Umbilical cord (tissue), 2 donors: ENCODE measurements around the gene CTBP2. TPM values are rescaled to one million over a fixed set of nuclear protein-coding genes. Genes with fewer than 3 reads are reported as not detected.

Experiments used
- DNase-seq: peaks from one replicate; pipeline ENCODE4 v3.0.0-alpha.2; 2015; ENCODE audit warnings: low spot score
- total RNA-seq: library from RNA; depleted of rRNA; stranded (reverse); fragments of >200 nt; gene quantifications from one replicate; pipeline ENCODE4 v1.2.3, GENCODE V29; 2014; ENCODE audit warnings: low replicate concordance; ENCODE audit not compliant: insufficient read depth

The CTBP2 gene
- total RNA-seq, 1 donor from 2014 or later, result 27.7 TPM

- DNase-seq, result no peak
These were observed 135.7 kb downstream of the CTBP2 start for GRCh38 chr10:125024497-125025234.

DNA sequence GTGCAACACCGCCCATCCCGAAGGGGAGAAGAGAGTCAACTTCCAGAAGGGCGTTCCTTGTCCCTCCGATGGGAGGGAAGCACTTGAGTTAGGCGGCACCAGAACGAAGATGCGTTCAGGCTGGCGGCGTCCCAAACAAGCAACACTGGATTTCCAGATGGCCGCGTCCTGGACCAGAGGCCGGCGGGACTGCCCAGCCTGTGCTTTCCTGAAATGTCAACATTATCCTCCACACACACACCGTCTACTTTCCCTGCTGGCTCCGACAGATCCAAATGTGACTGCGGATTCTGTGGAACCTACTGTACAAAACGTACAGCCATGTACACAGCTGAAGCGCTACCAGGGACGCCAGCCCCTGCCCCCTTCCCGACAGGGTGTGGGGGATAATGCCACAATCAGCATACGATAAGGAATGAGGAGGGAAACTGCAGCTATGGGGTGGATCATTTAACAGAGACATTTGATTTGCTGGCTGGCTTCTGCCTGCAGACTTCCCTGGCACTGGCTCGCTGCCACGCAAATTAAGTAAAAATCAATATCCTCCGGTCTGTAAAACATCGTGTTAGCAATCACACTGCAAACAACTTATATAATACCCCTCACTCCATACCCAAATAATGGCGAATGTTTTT lies 136.4 kb downstream of the CTBP2 start:
- DNase-seq, result no peak

- DNase-seq, result no peak
These were observed 137.1 kb downstream of the CTBP2 start for GRCh38 chr10:125023255-125023654.

DNA sequence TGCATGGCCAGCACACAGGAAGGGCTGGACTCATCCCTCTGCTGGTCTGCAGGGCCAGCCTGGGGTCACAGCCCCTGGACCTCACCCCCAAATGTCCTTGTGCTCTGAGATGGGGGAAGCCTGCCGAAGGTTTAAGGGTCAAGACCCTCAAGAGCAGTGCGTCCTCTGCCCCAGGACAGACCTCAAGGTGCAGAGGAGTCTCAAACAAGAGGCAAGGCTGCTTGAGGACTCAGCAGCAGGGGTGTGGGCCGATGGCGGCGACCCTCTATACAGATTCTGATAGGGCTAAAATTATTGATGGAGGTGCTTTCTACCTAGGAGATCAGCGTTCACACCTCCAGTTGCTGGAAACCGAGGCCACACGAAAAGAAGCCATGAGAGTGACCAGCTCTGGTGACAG lies 137.7 kb downstream of the CTBP2 start:
- DNase-seq, result no peak

DNA sequence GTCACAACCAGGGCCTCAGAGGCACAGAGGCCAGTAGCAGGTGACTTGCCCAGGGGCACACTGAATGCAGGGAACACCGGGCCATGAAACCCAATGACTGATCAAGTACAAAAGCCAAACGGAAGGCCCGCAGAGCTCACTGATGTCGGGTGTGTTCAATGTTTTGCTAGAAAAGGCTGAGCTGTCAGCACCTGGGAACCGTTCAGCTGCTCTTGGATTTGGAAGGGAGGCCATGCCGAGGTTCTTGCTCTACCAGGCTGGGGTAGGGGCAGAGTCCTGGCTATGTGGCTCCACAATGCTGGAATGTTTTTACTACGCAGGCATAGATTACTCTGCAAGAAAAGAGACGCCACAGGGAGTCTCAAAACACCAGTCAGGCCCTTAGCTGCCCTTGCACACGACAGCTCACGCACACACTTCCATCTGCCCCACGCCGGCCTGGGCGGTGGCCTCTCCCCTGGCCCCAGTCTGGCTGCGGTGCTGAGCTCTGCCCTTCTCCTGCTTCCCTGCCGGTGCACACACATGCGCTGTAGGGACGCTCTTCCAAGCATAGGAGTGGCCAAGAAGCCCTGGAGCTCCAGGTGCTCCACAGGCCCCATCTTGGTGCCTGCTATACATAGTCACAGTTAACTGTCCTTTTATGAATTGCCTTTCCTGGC lies 138.5 kb downstream of the CTBP2 start:
- DNase-seq, result no peak

- DNase-seq, result no peak
These were observed 139.5 kb downstream of the CTBP2 start for GRCh38 chr10:125020871-125021270.

- DNase-seq, result no peak
These were observed 140.0 kb downstream of the CTBP2 start for GRCh38 chr10:125020386-125020785.

- no peak for DNase-seq
These were observed 141.7 kb downstream of the CTBP2 start for GRCh38 chr10:125018576-125019143.

- no peak for DNase-seq
These were observed 142.6 kb downstream of the CTBP2 start for GRCh38 chr10:125017547-125018298.

DNA sequence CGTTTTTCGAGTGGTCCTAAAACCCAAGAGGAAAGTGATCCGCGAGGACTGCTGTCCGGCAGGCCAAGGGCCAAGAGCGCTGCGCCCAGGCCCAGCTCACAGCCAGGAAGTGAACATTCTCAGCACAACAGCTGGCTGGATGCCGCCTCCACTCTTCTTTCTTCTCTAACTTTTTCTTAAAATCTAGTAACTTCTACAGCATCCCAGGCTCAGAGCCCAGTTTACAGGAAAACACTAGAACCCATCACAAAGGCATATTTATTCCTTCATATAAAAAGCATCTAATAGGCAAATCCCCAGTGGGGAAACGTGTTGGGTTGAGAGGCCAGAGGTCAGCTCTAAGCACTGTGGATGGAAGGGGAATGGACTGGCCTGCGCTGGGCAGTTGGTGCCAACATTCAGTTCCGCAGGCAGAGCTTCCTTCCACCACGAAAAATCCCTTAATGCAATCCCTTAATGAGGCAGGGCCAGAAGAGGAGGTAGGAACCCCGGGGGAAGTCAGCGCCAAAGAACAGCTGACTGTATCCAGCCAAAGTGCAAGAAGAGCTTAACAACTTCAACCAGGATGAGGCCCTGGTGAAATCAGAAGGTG lies 143.7 kb downstream of the CTBP2 start:
- no peak for DNase-seq

GRCh38 chr10:125016123-125016522 lies 144.2 kb downstream of the CTBP2 start:
- no peak for DNase-seq

DNA sequence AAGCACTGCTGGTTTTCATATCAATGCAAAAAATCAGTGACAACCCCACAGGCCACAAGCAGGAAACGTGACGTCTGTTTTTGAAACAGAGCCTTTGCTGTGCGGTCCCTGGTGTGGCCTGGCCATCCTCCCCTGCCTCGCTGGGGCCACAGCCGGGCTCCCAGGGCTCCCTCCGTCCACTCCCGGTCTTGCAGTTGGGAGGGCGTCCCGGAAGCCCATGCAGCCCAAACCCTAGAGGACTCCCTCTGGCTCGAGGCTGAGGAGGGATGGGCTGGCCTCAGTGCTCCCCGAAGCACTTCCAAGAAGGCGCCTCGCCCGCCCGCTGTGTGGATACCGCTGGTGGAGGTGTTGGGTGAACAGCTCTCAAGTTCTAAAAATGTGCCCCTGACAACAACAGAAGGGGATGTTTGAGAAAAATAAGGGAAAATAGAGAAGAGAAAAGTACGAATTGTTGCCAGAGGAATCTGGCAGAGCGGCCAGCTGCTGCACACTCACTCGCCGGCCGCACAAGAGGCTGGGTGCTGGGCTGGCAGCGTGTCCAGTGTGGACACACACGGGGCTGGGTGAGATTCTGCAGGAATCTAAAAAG lies 144.9 kb downstream of the CTBP2 start:
- DNase-seq, result no peak

DNA sequence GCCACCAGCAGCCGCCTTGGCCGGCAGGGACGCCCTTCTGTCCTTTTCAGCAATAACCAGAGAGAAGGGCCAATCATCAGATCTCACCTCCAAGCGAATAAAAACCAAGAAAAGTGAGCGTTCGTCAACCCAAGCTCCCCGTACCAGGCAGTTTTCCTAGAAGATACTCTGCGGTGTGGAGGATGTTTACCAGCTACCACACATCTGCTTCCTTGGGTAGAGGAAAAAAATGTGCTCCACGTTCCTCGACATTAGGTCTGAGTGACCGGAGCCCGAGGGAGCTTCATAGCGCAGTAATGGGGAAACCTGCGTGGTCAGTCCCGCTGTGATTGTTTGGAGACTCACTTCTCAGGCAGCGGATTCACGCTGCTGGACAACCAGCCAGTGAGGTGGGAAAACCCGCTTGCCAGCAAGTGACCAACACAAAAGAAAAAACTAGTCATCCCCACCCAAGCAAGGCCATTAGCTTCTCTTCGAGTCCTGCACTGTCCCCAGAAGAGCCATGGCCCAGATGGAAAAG lies 145.5 kb downstream of the CTBP2 start:
- no peak for DNase-seq

DNA sequence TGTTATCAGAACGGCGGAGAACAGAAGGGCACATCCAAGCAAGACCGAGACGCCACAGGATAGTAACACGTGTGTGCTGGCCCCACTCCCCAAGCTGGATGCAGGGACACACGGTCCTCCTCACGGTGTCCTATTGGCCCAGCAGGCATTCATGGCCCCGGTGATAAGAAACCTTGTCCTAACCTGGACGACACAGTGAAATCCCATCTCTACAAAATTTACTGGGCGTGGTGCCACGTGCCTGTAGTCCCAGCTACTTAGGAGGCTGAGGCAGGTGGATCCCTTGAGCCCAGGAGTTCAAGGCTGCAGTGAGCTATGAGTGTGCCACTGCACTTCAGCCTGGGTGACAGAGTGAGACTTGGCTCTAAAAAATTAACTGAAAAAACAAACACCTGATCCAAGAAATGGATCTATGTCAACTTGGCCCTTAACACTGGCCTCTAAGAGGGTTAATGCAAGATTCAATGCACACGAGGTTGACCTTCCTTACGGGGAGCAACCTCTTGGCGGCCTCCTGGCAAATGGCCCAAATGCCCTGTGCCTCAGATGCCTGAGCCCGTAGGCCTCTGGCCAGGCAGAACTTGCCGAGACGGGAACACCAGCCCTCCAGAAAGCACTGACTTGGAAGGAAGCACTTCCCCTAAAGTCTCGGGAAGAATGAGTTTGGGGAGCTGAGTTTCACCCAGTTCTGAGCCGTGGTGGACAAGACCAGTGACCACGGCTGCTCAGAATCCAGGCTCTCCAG lies 146.1 kb downstream of the CTBP2 start:
- no peak for DNase-seq

GRCh38 chr10:125013529-125013872 lies 146.9 kb downstream of the CTBP2 start:
- no peak for DNase-seq

DNA sequence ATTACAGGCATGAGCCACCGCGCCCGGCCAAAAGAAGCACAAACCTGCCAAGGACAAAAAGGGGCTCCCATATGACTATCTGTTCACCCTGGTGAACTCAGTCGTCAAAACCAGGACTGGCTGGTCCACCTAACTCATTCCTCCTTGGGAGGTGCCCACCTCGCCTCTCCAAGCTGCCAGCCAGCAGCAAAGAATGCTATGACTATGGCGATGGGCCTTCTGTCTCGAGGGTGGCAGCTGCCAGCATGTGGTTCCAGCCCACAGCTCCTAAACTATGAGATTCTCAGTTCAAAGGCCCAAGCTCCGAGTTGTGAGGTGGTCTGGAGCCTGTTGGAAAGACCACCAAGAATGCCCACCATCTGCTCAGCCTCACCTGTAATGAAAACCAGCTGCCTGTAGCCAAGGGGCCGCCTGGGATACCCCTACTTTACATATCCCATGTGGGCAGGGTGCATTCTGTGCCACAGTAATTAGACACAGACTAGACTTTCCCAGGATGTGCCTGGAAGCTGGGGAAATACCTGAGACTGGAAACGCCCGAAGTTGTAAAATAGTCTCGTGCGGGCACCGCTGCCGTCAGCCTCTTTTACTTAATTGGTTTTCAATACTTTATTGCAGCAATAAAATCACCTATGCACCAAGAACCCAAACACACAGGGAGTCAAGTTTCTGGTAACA lies 147.4 kb downstream of the CTBP2 start:
- no peak for DNase-seq

GRCh38 chr10:125011926-125012705 lies 148.2 kb downstream of the CTBP2 start:
- peak; percentile 51 for DNase-seq

- no peak for DNase-seq
These were observed 149.0 kb downstream of the CTBP2 start for GRCh38 chr10:125011171-125011925.
